Endometrial microvascular endothelial cells (primary cell): ENCODE data around the gene SPATA9. TPM values are rescaled to one million over a fixed set of nuclear protein-coding genes. Genes with fewer than 3 reads are reported as not detected.

Experiments
- total RNA-seq: library from RNA; depleted of rRNA; stranded (reverse); fragments of >200 nt; gene quantifications from one replicate; pipeline ENCODE4 v1.2.3, GENCODE V29; 2015; ENCODE audit errors: inconsistent ontology term

Gene SPATA9
- total RNA-seq, 1 donor from 2014 or later = not detected

Other genes with a start within 250 kb of the SPATA9 start
- gene SKIC3, start 128.0 kb downstream of the SPATA9 start, total RNA-seq = 83.2 TPM
- gene ARSK, start 127.9 kb downstream of the SPATA9 start, total RNA-seq = 7.5 TPM
- gene GPR150, start 62.9 kb downstream of the SPATA9 start, total RNA-seq = 0.84 TPM
- 0.84 TPM for gene RFESD, start 36.2 kb downstream of the SPATA9 start, total RNA-seq
- gene RHOBTB3, start 48.3 kb upstream of the SPATA9 start, total RNA-seq = 92.9 TPM
- gene GLRX, start 139.7 kb upstream of the SPATA9 start, total RNA-seq = 59.8 TPM